GM12875 (cell line): ENCODE measurements around the gene SPINT3.

Experiments
- H3K4me3 ChIP-seq: one replicate; pipeline ENCODE4 v1.5.1; 2011; ENCODE audit warnings: low read depth, low read length, control low read depth
- TF ChIP-seq, protein P1 (sequence below): IDR thresholded peaks from 2 replicates; pipeline ENCODE4 v1.5.1; 2011; ENCODE audit warnings: low read depth, mild to moderate bottlenecking, control low read depth, inconsistent platforms, low read length, moderate library complexity, borderline replicate concordance; ENCODE audit not compliant: insufficient read depth

SPINT3 gene

DNA sequence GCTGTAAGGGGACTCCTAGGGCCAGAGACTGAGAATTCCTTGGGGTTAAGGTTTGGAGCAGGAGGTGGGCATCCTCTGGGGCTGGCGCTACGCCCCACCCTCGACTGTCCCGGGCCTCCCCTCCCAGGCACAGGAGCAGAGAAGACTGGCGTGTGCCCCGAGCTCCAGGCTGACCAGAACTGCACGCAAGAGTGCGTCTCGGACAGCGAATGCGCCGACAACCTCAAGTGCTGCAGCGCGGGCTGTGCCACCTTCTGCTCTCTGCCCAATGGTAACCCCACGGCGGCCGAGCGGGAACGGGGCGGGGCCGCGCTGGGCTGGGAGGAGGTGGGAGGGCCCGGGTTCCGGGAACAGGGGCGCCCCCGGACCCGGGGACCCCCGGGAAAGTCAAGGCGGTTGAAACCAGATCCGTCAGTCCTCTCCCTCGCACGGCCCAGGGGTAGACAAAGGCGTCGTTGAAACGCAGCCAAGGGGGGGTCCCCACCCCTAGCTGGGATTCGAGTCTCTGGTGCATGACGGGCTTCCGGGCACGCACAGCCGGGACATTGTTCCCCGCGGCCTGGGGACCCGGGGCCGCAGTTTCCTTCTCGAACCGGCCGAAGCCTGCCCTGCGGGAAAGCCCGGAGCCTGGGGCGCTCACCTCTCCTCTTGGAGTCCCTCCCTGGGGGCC lies 45.0 kb downstream of the SPINT3 start:
- TF ChIP-seq, protein P1, sequence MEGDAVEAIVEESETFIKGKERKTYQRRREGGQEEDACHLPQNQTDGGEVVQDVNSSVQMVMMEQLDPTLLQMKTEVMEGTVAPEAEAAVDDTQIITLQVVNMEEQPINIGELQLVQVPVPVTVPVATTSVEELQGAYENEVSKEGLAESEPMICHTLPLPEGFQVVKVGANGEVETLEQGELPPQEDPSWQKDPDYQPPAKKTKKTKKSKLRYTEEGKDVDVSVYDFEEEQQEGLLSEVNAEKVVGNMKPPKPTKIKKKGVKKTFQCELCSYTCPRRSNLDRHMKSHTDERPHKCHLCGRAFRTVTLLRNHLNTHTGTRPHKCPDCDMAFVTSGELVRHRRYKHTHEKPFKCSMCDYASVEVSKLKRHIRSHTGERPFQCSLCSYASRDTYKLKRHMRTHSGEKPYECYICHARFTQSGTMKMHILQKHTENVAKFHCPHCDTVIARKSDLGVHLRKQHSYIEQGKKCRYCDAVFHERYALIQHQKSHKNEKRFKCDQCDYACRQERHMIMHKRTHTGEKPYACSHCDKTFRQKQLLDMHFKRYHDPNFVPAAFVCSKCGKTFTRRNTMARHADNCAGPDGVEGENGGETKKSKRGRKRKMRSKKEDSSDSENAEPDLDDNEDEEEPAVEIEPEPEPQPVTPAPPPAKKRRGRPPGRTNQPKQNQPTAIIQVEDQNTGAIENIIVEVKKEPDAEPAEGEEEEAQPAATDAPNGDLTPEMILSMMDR = no peak
- no peak overlapping the region for H3K4me3 ChIP-seq

DNA sequence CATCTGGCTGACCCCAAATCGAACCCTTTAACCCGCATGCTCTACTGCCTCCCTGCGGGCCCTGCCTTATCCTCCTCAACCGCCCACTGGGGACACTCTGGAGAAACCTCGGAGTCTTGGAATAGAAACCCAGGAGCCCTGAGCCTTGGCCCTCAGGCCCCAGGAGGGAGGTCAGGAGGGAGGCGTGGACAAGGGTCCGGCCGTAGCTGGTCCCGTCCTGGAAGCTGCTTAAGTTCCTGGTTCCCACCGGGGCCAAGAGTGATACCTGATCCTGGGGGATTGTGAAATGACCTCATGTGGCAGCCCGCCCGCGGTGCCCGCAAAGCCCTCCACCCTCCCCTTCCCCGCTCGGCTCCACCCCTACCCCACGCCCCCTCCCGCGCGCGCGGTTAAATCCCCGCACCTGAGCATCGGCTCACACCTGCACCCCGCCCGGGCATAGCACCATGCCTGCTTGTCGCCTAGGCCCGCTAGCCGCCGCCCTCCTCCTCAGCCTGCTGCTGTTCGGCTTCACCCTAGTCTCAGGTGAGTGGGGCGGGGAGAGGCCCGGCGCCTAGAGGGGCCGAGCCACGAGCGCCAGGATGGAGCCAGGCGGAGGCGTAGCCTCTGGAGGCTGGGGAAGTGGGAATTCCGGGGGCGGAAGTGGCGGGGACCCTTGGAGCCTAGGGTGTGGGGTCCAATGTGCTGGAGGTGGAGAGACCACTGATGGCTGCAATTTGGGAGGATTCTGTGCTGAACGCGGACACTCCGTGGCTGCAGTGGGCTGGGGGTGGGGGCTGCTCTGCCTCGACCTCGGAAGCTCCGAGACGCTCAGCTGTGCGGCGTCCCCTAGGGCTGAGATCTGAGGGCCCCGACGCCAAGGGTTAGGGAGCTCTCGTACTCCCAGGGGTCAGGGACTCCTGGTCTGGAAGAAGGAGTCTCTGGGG lies 45.8 kb downstream of the SPINT3 start, which contains the start of gene WFDC2:
Gene WFDC2, plus strand, starts transcription at position 418 of the 926 bp plus-strand sequence. Its CDS starts 29 bp downstream, at position 447.
- TF ChIP-seq, protein P1 = no peak
- H3K4me3 ChIP-seq = no peak within 1 kb of the TSS

DNA sequence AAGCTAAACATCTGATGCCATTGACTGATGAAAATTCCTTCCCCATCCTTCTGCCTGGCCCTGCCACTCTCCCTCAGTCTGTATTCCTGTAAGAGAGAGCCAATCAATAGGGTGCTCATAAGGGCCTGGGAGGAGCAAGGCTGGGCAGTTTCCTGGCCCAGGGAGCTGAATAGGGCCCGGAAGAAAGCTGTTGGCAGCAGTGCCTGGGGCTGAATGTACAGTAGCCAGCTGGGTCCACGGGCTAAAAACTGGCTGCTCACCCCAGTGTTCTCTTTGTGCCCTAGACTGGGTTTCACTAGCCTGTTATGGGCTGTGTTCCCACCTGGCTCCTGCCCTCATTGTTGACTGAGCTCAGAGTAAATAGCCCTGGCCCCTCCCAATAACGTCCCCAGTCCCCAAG lies 47.6 kb downstream of the SPINT3 start:
- H3K4me3 ChIP-seq = no peak overlapping the region
- TF ChIP-seq, protein P1 = no peak

DNA sequence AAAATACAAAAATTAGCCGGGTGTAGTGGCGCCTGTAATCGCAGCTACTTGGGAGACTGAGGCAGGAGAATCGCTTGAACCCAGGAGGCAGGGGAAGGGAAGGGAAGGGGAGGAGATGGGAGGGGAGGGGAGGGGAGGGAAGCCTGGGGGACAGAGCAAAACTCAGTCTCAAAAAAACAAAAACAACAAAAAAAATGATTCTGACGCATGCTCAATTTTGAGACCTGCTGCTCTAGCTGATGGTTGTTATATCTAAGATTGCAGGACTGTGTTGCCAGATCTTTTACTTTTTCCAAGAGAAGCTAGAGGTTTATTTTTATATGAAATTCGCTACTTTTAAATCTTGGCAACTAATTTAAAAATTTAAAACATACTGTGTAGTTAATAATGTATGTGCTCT lies 48.2 kb downstream of the SPINT3 start:
- H3K4me3 ChIP-seq = no peak overlapping the region
- TF ChIP-seq, protein P1 = no peak

DNA sequence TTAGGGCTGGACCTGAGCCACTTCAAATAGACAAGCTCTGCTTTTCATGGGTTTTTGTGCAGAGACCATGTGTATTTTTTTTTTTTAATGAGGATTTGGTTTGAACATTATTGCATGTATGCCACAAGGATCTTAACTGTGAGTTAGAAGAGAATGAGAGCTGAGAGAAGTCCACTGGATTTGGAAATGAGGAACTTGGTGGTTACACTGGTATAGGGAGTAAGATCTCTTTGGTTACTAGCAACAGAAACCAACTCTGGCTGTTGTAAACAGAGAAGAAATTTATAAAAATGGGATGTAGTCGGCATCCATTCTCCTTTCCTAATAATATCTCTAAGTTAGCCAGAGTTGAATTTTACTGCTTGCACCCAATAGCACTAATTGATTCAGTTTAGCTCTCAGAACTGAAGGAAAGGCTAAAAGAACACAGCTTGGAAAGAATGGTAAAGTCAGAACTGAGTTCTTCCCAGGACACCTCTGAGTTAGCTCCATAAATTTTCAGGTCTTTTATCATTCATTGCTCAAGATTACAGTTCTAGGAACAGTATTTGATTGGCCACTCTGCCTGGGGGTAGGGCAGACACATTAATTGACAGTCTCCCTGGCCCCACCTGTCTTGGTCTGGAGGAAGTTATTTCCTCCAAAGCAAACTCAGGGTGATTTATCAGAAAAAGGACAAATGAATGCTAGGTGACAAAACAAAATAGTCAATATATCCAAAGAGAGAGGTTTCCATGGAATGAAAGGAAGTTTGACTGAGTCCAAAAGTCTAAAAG lies 49.7 kb downstream of the SPINT3 start:
- H3K4me3 ChIP-seq = no peak overlapping the region
- TF ChIP-seq, protein P1 = no peak

DNA sequence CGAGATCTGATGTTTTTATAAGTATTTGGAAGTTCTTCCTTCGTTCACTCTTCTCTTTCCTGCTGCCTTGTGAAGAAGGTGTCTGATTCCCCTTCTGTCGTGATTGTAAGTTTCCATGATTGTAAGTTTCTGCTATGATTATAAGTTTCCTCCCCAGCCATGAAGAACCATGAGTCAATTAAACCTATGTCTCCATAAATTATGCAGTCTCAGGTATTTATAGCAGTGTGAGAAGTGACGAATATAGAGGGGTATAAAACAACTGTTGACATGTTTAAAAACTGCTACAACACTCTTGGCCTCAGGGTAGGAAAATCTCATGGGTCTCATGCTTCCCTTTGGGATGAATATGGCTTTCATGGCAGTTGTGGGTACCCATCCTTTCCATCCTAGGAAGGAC lies 51.7 kb downstream of the SPINT3 start:
- no peak overlapping the region for H3K4me3 ChIP-seq
- TF ChIP-seq, protein P1 = no peak
